ENCODE measurements around the gene RPS8.
"Not testable (repeated sequence)": the region's sequence is repeated elsewhere in the genome, so short reads cannot be mapped to it uniquely, and the experiment has no call there.

RPS8 gene

GRCh38 chr1:44792736-44793502 is 17.6 kb downstream of the RPS8 start:
- ChIA-PET CTCF (interaction anchor here (1.0 to 2.4 kb wide), 14 partner anchors 9 to 542 kb away, joined by 3 to 9 read pairs (median 4); partner anchors contain the start of genes BTBD19 and HECTD3), POLR2A (interaction anchor here (0.5 to 1.5 kb wide), 3 partner anchors 27 to 154 kb away, joined by 3 to 6 read pairs (median 4); partner anchors contain the start of gene RNU5D-1)
- WGBS (ENCODE audit: insufficient coverage): 97% methylated on average over 6 of the region's 9 CpGs
- no peaks in the 10 kb centered on the region for H3K27me3 ChIP-seq (replicated peaks in 2 of 5; ENCODE audit: control insufficient read depth in 4 of 5, insufficient read depth in 5 of 5, low read length in 4 of 5)
- no peaks in the 10 kb centered on the region for H3K9me3 ChIP-seq (ENCODE audit: control extremely low read depth in 1 of 5, control insufficient read depth in 4 of 5, insufficient read depth in 2 of 5, low read depth in 1 of 5, low read length in 4 of 5)
- H3K27ac ChIP-seq (ENCODE audit: insufficient read depth in 1 of 2, low read depth in 1 of 2, low read length in 2 of 2, poor library complexity in 1 of 2, severe bottlenecking in 2 of 2): no peak overlapping the region
- H3K4me3 ChIP-seq (ENCODE audit: control insufficient read depth in 1 of 7, extremely low read depth in 1 of 7, insufficient read depth in 4 of 7, low read depth in 2 of 7, low read length in 6 of 7): no peak overlapping the region
- no peaks in the 10 kb centered on the region for H3K4me1 ChIP-seq (ENCODE audit: control extremely low read depth in 1 of 4, control insufficient read depth in 4 of 4, insufficient read depth in 4 of 4, low read length in 3 of 4)
- no peak for DNase-seq
- no peaks in the 10 kb centered on the region for H3K36me3 ChIP-seq (ENCODE audit: control insufficient read depth in 4 of 4, insufficient read depth in 4 of 4, low read length in 3 of 4)

GRCh38 chr1:44797886-44798285 is 22.5 kb downstream of the RPS8 start:
- CTCF ChIA-PET: interaction anchor here (0.9 to 5.5 kb wide), 3 partner anchors 11 to 37 kb away, joined by 3 to 32 read pairs (median 14); partner anchors contain the start of gene BEST4
- H3K4me3 ChIP-seq (ENCODE audit: control insufficient read depth in 1 of 7, extremely low read depth in 1 of 7, insufficient read depth in 4 of 7, low read depth in 2 of 7, low read length in 6 of 7); H3K9me3 ChIP-seq (ENCODE audit: control extremely low read depth in 1 of 5, control insufficient read depth in 4 of 5, insufficient read depth in 2 of 5, low read depth in 1 of 5, low read length in 4 of 5); H3K27me3 ChIP-seq (replicated peaks in 2 of 5; ENCODE audit: control insufficient read depth in 4 of 5, insufficient read depth in 5 of 5, low read length in 4 of 5); POLR2A ChIA-PET; DNase-seq; H3K27ac ChIP-seq (ENCODE audit: insufficient read depth in 1 of 2, low read depth in 1 of 2, low read length in 2 of 2, poor library complexity in 1 of 2, severe bottlenecking in 2 of 2): not testable (repeated sequence)
- peaks cover 0 to 32% (median 24%) of the 10 kb centered on the region in 4 experiments for H3K4me1 ChIP-seq (ENCODE audit: control extremely low read depth in 1 of 4, control insufficient read depth in 4 of 4, insufficient read depth in 4 of 4, low read length in 3 of 4)
- H3K36me3 ChIP-seq (ENCODE audit: control insufficient read depth in 4 of 4, insufficient read depth in 4 of 4, low read length in 3 of 4): peaks cover 3 to 11% (median 7%) of the 10 kb centered on the region in 4 experiments
- WGBS (ENCODE audit: insufficient coverage): 98% methylated on average over 5 of the region's 8 CpGs

DNA sequence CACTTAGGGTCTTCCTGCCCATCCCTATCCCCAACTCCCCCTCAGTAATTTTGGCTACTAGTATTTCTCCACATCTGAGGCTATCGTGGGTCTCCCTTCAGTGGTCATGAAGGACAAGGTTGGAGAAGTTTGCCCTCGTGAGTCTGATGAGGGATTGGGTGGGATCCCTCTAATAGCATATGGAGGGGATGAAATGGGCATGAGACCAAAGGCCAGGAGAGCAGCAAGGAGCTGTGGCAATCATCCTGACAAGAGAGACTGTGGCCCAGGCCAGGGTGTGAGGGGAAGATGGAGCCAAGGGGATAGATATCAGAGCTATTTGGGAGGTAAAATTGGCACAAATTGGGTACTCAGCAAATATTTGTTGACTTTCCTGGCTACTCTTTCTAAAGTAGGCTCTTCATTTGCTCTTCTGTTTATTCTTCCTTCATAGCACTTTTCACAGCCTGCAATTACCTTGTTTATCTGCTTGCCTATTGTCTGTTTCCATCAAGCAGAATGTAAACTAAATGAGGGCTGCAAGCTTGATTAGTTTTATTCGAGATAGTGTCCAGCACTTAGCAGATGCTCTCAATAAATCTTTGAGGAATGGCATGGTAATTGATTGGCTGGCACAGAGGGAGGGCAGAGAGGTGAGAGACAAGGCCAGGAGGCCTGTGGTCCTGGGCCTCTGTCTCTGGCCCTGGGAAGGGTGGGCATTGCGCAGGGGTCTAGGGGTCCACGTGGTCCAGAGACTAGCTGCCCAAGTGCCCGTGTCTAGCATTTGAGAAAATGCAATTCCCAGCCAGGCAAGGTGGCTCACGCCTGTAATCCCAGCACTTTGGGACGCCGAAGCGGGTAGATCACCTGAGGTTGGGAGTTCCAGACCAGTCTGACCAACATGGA is 23.4 kb downstream of the RPS8 start:
- ChIA-PET POLR2A (interaction anchor here (0.6 to 3.1 kb wide), 5 partner anchors 10 to 159 kb away, joined by 3 to 59 read pairs (median 21); partner anchors contain the start of genes BTBD19 and RPS8), CTCF (interaction anchor here (0.8 to 5.5 kb wide), 8 partner anchors 8 to 44 kb away, joined by 3 to 32 read pairs (median 6); partner anchors contain the start of genes BEST4, BTBD19 and PTCH2)
- no peak for DNase-seq
- WGBS (ENCODE audit: insufficient coverage): 94% methylated on average over 9 of the region's 10 CpGs
- no peak overlapping the region for H3K4me3 ChIP-seq (ENCODE audit: control insufficient read depth in 1 of 7, extremely low read depth in 1 of 7, insufficient read depth in 4 of 7, low read depth in 2 of 7, low read length in 6 of 7)
- no peaks in the 10 kb centered on the region for H3K9me3 ChIP-seq (ENCODE audit: control extremely low read depth in 1 of 5, control insufficient read depth in 4 of 5, insufficient read depth in 2 of 5, low read depth in 1 of 5, low read length in 4 of 5)
- peak overlapping the region in 1 of 2 experiments; percentile 71 for H3K27ac ChIP-seq (ENCODE audit: insufficient read depth in 1 of 2, low read depth in 1 of 2, low read length in 2 of 2, poor library complexity in 1 of 2, severe bottlenecking in 2 of 2)
- H3K27me3 ChIP-seq (replicated peaks in 2 of 5; ENCODE audit: control insufficient read depth in 4 of 5, insufficient read depth in 5 of 5, low read length in 4 of 5): no peaks in the 10 kb centered on the region
- peaks cover 0 to 32% (median 24%) of the 10 kb centered on the region in 4 experiments for H3K4me1 ChIP-seq (ENCODE audit: control extremely low read depth in 1 of 4, control insufficient read depth in 4 of 4, insufficient read depth in 4 of 4, low read length in 3 of 4)
- H3K36me3 ChIP-seq (ENCODE audit: control insufficient read depth in 4 of 4, insufficient read depth in 4 of 4, low read length in 3 of 4): peaks cover 6 to 19% (median 14%) of the 10 kb centered on the region in 4 experiments

- ChIA-PET POLR2A (interaction anchor here (0.6 to 3.1 kb wide), 14 partner anchors 9 to 78 kb away, joined by 3 to 59 read pairs (median 6); partner anchors contain the start of genes BTBD19, RNU5D-1 and RPS8), CTCF (interaction anchor here (0.7 to 5.5 kb wide), 13 partner anchors 9 to 514 kb away, joined by 3 to 32 read pairs (median 5); partner anchors contain the start of genes BEST4, BTBD19 and PTCH2)
- Histone ChIP-seq H3K27me3 (replicated peaks in 2 of 5; ENCODE audit: control insufficient read depth in 4 of 5, insufficient read depth in 5 of 5, low read length in 4 of 5) (no peaks in the 10 kb centered on the region), H3K36me3 (ENCODE audit: control insufficient read depth in 4 of 4, insufficient read depth in 4 of 4, low read length in 3 of 4) (peaks cover 6 to 29% (median 23%) of the 10 kb centered on the region in 4 experiments), H3K9me3 (ENCODE audit: control extremely low read depth in 1 of 5, control insufficient read depth in 4 of 5, insufficient read depth in 2 of 5, low read depth in 1 of 5, low read length in 4 of 5) (no peaks in the 10 kb centered on the region), H3K4me1 (ENCODE audit: control extremely low read depth in 1 of 4, control insufficient read depth in 4 of 4, insufficient read depth in 4 of 4, low read length in 3 of 4) (peaks cover 0 to 32% (median 24%) of the 10 kb centered on the region in 4 experiments), H3K4me3 (ENCODE audit: control insufficient read depth in 1 of 7, extremely low read depth in 1 of 7, insufficient read depth in 4 of 7, low read depth in 2 of 7, low read length in 6 of 7) (peak within 1 kb of the TSS; percentile 58 to 86 (median 78)), H3K27ac (ENCODE audit: insufficient read depth in 1 of 2, low read depth in 1 of 2, low read length in 2 of 2, poor library complexity in 1 of 2, severe bottlenecking in 2 of 2) (peak within 1 kb of the TSS in 1 of 2 experiments; percentile 71)
- WGBS (ENCODE audit: insufficient coverage): 0% methylated on average over 79 of the region's 79 CpGs
- DNase-seq: peak; percentile 97 to 99 (median 99)
These were observed 24.6 kb downstream of the RPS8 start, which contains the start of gene PLK3 for GRCh38 chr1:44799770-44800584. Gene PLK3, plus strand, starts transcription at chr1:44800377. Its CDS starts 87 bp downstream, at chr1:44800464.

DNA sequence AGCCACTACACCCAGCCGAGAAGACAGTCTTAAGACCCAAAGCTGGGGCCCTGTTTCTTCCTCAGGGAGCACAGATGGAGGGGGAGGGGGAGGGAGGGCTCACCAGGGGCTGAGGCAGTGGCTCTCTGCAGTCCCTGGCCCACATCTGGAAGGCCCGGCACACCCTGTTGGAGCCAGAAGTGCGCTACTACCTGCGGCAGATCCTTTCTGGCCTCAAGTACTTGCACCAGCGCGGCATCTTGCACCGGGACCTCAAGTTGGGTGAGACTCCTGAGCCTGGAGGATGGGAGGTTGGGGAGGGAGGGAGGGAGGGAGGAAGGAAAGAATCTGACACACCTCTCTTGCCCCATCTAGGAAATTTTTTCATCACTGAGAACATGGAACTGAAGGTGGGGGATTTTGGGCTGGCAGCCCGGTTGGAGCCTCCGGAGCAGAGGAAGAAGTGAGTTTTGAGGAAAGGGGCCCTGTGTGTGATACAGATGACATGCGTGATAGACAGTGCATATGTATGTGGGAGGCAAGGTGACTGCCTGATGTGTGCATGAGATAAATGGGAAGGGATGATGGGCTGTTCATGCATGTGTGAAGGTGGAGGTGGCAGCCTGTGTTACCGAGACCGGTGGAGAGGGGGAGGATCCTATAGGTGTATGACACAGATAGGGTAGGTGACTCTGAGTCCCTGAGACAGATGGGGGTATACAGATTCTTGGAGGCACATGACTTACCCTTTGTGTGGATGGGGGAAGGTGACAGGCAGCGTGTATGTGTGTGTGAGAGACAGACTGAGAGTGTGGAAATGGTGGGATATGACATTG is 26.4 kb downstream of the RPS8 start:
- Histone ChIP-seq H3K4me3 (ENCODE audit: control insufficient read depth in 1 of 7, extremely low read depth in 1 of 7, insufficient read depth in 4 of 7, low read depth in 2 of 7, low read length in 6 of 7) (peak overlapping the region in 4 of 7 experiments; percentile 21 to 42 (median 33)), H3K9me3 (ENCODE audit: control extremely low read depth in 1 of 5, control insufficient read depth in 4 of 5, insufficient read depth in 2 of 5, low read depth in 1 of 5, low read length in 4 of 5) (no peaks in the 10 kb centered on the region), H3K4me1 (ENCODE audit: control extremely low read depth in 1 of 4, control insufficient read depth in 4 of 4, insufficient read depth in 4 of 4, low read length in 3 of 4) (peaks cover 0 to 40% (median 34%) of the 10 kb centered on the region in 4 experiments), H3K36me3 (ENCODE audit: control insufficient read depth in 4 of 4, insufficient read depth in 4 of 4, low read length in 3 of 4) (peaks cover 6 to 43% (median 34%) of the 10 kb centered on the region in 4 experiments), H3K27ac (ENCODE audit: insufficient read depth in 1 of 2, low read depth in 1 of 2, low read length in 2 of 2, poor library complexity in 1 of 2, severe bottlenecking in 2 of 2) (no peak overlapping the region), H3K27me3 (replicated peaks in 2 of 5; ENCODE audit: control insufficient read depth in 4 of 5, insufficient read depth in 5 of 5, low read length in 4 of 5) (no peaks in the 10 kb centered on the region)
- POLR2A ChIA-PET: interaction anchor here (0.8 to 3.1 kb wide), 3 partner anchors 12 to 18 kb away, joined by 3 to 59 read pairs (median 10); no protein-coding TSS in a partner anchor
- CTCF ChIA-PET: interaction anchor here (1.3 to 5.5 kb wide), 5 partner anchors 7 to 20 kb away, joined by 3 to 32 read pairs (median 14); partner anchors contain the start of genes BEST4 and BTBD19
- DNase-seq: no peak
- WGBS (ENCODE audit: insufficient coverage): 67% methylated on average over 8 of the region's 13 CpGs

Data from common myeloid progenitor, CD34-positive (primary cell).